Adrenal gland (tissue), 5 donors: Measurements from ENCODE around the gene ADAM17.

ENCODE experiments used
- POLR2A ChIP-seq, 2 donors: fragments of 450-650 bp; IDR thresholded peaks; one replicate each; pipeline ENCODE4 v1.6.1; 2017; ENCODE audit warnings: antibody characterized with exemption in 2 of 2, mild to moderate bottlenecking in 2 of 2, moderate library complexity in 1 of 2
- TF ChIP-seq, protein P1 (sequence below), 6 experiments: fragments of 450-650 bp in 4 of 6; fragments of 200-600 bp in 2 of 6; sonication (generic) in 1 of 6; IDR thresholded peaks; 1 replicate in 5 of 6; 2 replicates in 1 of 6; pipeline versions ENCODE4 v1.5.1 to v1.8.0; 2016 to 2021; ENCODE audit warnings: antibody characterized with exemption in 6 of 6, mild to moderate bottlenecking in 2 of 6, moderate library complexity in 1 of 6
- donor health status: DM: no; HTN: no; CAD: no.

GRCh38 chr2:9525266-9525665, 30.4 kb downstream of the ADAM17 start:
- TF ChIP-seq, protein P1, sequence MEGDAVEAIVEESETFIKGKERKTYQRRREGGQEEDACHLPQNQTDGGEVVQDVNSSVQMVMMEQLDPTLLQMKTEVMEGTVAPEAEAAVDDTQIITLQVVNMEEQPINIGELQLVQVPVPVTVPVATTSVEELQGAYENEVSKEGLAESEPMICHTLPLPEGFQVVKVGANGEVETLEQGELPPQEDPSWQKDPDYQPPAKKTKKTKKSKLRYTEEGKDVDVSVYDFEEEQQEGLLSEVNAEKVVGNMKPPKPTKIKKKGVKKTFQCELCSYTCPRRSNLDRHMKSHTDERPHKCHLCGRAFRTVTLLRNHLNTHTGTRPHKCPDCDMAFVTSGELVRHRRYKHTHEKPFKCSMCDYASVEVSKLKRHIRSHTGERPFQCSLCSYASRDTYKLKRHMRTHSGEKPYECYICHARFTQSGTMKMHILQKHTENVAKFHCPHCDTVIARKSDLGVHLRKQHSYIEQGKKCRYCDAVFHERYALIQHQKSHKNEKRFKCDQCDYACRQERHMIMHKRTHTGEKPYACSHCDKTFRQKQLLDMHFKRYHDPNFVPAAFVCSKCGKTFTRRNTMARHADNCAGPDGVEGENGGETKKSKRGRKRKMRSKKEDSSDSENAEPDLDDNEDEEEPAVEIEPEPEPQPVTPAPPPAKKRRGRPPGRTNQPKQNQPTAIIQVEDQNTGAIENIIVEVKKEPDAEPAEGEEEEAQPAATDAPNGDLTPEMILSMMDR (IDR thresholded peaks at IDR 0.05) = no peak
- TF ChIP-seq POLR2A (IDR thresholded peaks at IDR 0.05) = no peak
